Suppressor macrophage treated with lipopolysaccharide for 1 hour (primary cell): Measurements from ENCODE around the gene COLEC12.
A peak's percentile ranks its signal among the peaks of the same experiment; 100 is the strongest.

Experiments used
- DNase-seq, 3 donors: peaks; one replicate each; pipeline ENCODE4 v3.0.0-alpha.2; 2020 to 2022

The COLEC12 gene

GRCh38 chr18:269480-270095 lies 230.9 kb downstream of the COLEC12 start:
- DNase-seq, result no peak

GRCh38 chr18:267688-268552 lies 232.6 kb downstream of the COLEC12 start, which contains the start of gene THOC1:
TSS of gene THOC1 (minus strand) at chr18:268047. CDS start at chr18:268019, 28 bp downstream.
- peak; percentile 98 to 99 (median 99) for DNase-seq

GRCh38 chr18:267380-267687 lies 233.2 kb downstream of the COLEC12 start:
- no peak for DNase-seq
